IMR-90 (cell line): ENCODE measurements around the gene DPP10. TPM values are rescaled to one million over a fixed set of nuclear protein-coding genes. Genes with fewer than 3 reads are reported as not detected.

Experiments
- ATAC-seq: fragments of 200-7000 bp; cut with Tn5 transposase; 2 replicates; pipeline ENCODE4 v1.9.1; 2020; ENCODE audit warnings: low read depth, mild to moderate bottlenecking, moderate library complexity
- BruUV-seq: library from RNA; stranded (reverse); fragments of 400-500 nt; replicated peaks from 2 replicates; lab custom pipeline; 2021; lab: Mats Ljungman, UMichigan
- CTCF ChIA-PET: fragments of 300-600 bp; formaldehyde crosslinking; extraction: SDS; loops from one replicate; lab custom pipeline; 2021; ENCODE audit warnings: antibody characterized with exemption; lab: Yijun Ruan, JAX
- POLR2A ChIA-PET: fragments of 300-600 bp; sonication (Branson Sonifier 250); formaldehyde crosslinking; loops from one replicate; lab custom pipeline; 2022; ENCODE audit warnings: antibody characterized with exemption; ENCODE audit not compliant: unreplicated experiment; lab: Charles Lee
- DNase-seq: peaks from one replicate; pipeline ENCODE4 v3.0.0; 2013
- H2AFZ ChIP-seq: replicated peaks from 2 replicates; pipeline ENCODE3; 2013; ENCODE audit warnings: low read length, mild to moderate bottlenecking; ENCODE audit not compliant: poor library complexity
- H2AK5ac ChIP-seq: 2 replicates; pipeline ENCODE4 v1.6.1; 2013; ENCODE audit warnings: low read depth, low read length, inconsistent platforms
- H2AK9ac ChIP-seq: replicated peaks from 2 replicates; pipeline ENCODE3; 2013; ENCODE audit warnings: mild to moderate bottlenecking, low read depth, low read length, moderate library complexity; ENCODE audit not compliant: poor library complexity
- H2BK120ac ChIP-seq: 2 replicates; pipeline ENCODE4 v1.6.1; 2013; ENCODE audit warnings: low read depth, low read length, inconsistent platforms
- H2BK15ac ChIP-seq: 3 replicates; pipeline ENCODE4 v1.6.1; 2013; ENCODE audit warnings: low read depth, low read length, inconsistent platforms
- H2BK20ac ChIP-seq: 2 replicates; pipeline ENCODE4 v1.6.1; 2013; ENCODE audit warnings: low read depth, mild to moderate bottlenecking, inconsistent platforms, low read length, moderate library complexity
- H2BK5ac ChIP-seq: 2 replicates; pipeline ENCODE4 v1.6.1; 2013; ENCODE audit warnings: mild to moderate bottlenecking, low read depth, low read length, inconsistent platforms; ENCODE audit not compliant: poor library complexity, severe bottlenecking
- H3K14ac ChIP-seq: replicated peaks from 2 replicates; pipeline ENCODE4 v1.6.1; 2013; ENCODE audit warnings: low read depth, low read length, inconsistent platforms
- H3K18ac ChIP-seq: 2 replicates; pipeline ENCODE4 v1.6.1; 2013; ENCODE audit warnings: low read depth, low read length, control low read depth
- H3K23ac ChIP-seq: 2 replicates; pipeline ENCODE4 v1.6.1; 2013; ENCODE audit warnings: low read depth, low read length, inconsistent platforms
- H3K27ac ChIP-seq: 2 replicates; pipeline ENCODE4 v1.5.1; 2013; ENCODE audit warnings: mild to moderate bottlenecking, control low read depth, low read length; ENCODE audit not compliant: insufficient read depth
- H3K27me3 ChIP-seq: 2 replicates; pipeline ENCODE4 v1.6.1; 2013; ENCODE audit warnings: low read length; ENCODE audit not compliant: control insufficient read depth, insufficient read depth
- H3K36me3 ChIP-seq: 2 replicates; pipeline ENCODE4 v1.6.1; 2013; ENCODE audit warnings: low read length, mixed read lengths; ENCODE audit not compliant: control insufficient read depth, insufficient read depth
- H3K4ac ChIP-seq: 2 replicates; pipeline ENCODE4 v1.6.1; 2013; ENCODE audit warnings: low read depth, low read length, inconsistent platforms
- H3K4me1 ChIP-seq: 2 replicates; pipeline ENCODE4 v1.6.1; 2013; ENCODE audit warnings: low read length, mixed read lengths; ENCODE audit not compliant: control insufficient read depth, insufficient read depth
- H3K4me2 ChIP-seq: 2 replicates; pipeline ENCODE4 v1.6.1; 2013; ENCODE audit warnings: low read depth, mild to moderate bottlenecking, control low read depth, low read length, moderate library complexity
- H3K4me3 ChIP-seq: 2 replicates; pipeline ENCODE4 v1.5.1; 2013; ENCODE audit warnings: low read depth, mild to moderate bottlenecking, control low read depth, low read length, moderate library complexity; ENCODE audit not compliant: insufficient read depth
- H3K56ac ChIP-seq: 2 replicates; pipeline ENCODE4 v1.6.1; 2013; ENCODE audit warnings: low read length, inconsistent platforms; ENCODE audit not compliant: insufficient read depth; ENCODE audit errors: extremely low read depth
- H3K79me1 ChIP-seq, 2 experiments: 2 replicates each; pipeline ENCODE4 v1.6.1; 2013; ENCODE audit warnings: low read length in 2 of 2, inconsistent platforms in 1 of 2, low read depth in 1 of 2
- H3K9ac ChIP-seq: 2 replicates; pipeline ENCODE4 v1.6.1; 2013; ENCODE audit warnings: low read depth, low read length, control low read depth
- H3K9me1 ChIP-seq: 2 replicates; pipeline ENCODE4 v1.6.1; 2013; ENCODE audit warnings: low read length, inconsistent platforms; ENCODE audit not compliant: insufficient read depth
- H3K9me3 ChIP-seq: 2 replicates; pipeline ENCODE4 v1.6.1; 2013; ENCODE audit warnings: low read length; ENCODE audit not compliant: control insufficient read depth, insufficient read depth
- H4K20me1 ChIP-seq: 2 replicates; pipeline ENCODE4 v1.6.1; 2013; ENCODE audit warnings: low read length, inconsistent platforms; ENCODE audit not compliant: insufficient read depth
- H4K5ac ChIP-seq: 2 replicates; pipeline ENCODE4 v1.6.1; 2013; ENCODE audit warnings: mild to moderate bottlenecking, low read depth, low read length, control low read depth
- H4K8ac ChIP-seq, 2 experiments: 2 replicates each; pipeline ENCODE4 v1.6.1; 2013; ENCODE audit warnings: low read depth in 2 of 2, low read length in 2 of 2, control low read depth in 1 of 2, inconsistent platforms in 1 of 2
- H4K91ac ChIP-seq: 2 replicates; pipeline ENCODE4 v1.6.1; 2013; ENCODE audit warnings: low read depth, low read length, inconsistent platforms; ENCODE audit not compliant: insufficient read depth
- MAFK ChIP-seq: IDR thresholded peaks from 2 replicates; pipeline ENCODE4 v1.6.1; 2012; ENCODE audit warnings: low read depth, low read length, improper control_type of control experiment
- RAD21 ChIP-seq: IDR thresholded peaks from 2 replicates; pipeline ENCODE4 v1.6.1; 2012; ENCODE audit warnings: low read length, improper control_type of control experiment
- WGBS, 2 experiments: methylation state at CpG; one replicate each; pipeline versions ENCODE4 v1.1.5 to v1.1.7; 2013; ENCODE audit warnings: missing lambda C conversion rate in 2 of 2; ENCODE audit not compliant: insufficient read length in 1 of 2; ENCODE audit errors: extremely low coverage in 2 of 2; 5-methylcytosine and 5-hydroxymethylcytosine counted together
- dilution Hi-C: fragments of 300-500 bp; cut with HindIII; formaldehyde crosslinking; loops from one replicate; pipeline ENCODE4 v1.14.3; 2018; ENCODE audit warnings: low sequenced_read_pairs; ENCODE audit not compliant: unreplicated experiment
- in situ Hi-C: fragments of 300-500 bp; cut with MboI; formaldehyde crosslinking; loops from 3 replicates; pipeline ENCODE4 v1.14.3; 2019; ENCODE audit warnings: low sequenced_read_pairs, inconsistent platforms, mixed read lengths
- intact Hi-C: fragments of 100-400 bp; cut with micrococcal nuclease; formaldehyde crosslinking; loops from 2 replicates; pipeline ENCODE4 v1.10.0; 2022
- polyA plus RNA-seq, 3 experiments: library from polyadenylated mRNA; depleted of rRNA; stranded (reverse); fragments of >200 nt; gene quantifications; 2 replicates each; pipeline ENCODE4 v1.2.3, GENCODE V29; 2012; ENCODE audit warnings: low replicate concordance in 1 of 3
- total RNA-seq: library from RNA; depleted of rRNA; stranded (reverse); fragments of >200 nt; gene quantifications from 2 replicates; pipeline ENCODE4 v1.2.3, GENCODE V29; 2012

Gene DPP10
- total and polyA plus RNA-seq, 2 of the 4 experiments (the other 2 are of a cell fraction) = not detected

GRCh38 chr2:114960389-114960788, 517.9 kb downstream of the DPP10 start:
- intact Hi-C loops (no loop called here), in situ Hi-C loops (no loop called here), dilution Hi-C loops (no loop called here)
- no peak overlapping the region for H3K14ac ChIP-seq
- no peak overlapping the region for H3K4me2 ChIP-seq
- no peaks in the 10 kb centered on the region for H3K4me1 ChIP-seq
- TF ChIP-seq RAD21 (no peak), MAFK (0 out of 2 replicates have a peak, but pooled peaks have one; percentile 10)
- no peaks in the 10 kb centered on the region for H3K9me1 ChIP-seq
- 0 out of 2 replicates have a peak, but pooled peaks cover 2% of the 10 kb centered on the region for H3K9me3 ChIP-seq
- no peak for DNase-seq
- no peak overlapping the region for H4K5ac ChIP-seq
- H4K8ac ChIP-seq = no peak overlapping the region
- no peaks in the 10 kb centered on the region for H4K20me1 ChIP-seq
- H3K56ac ChIP-seq = no peak overlapping the region
- ChIA-PET CTCF (no interaction called here), POLR2A (no interaction called here)
- H2BK5ac ChIP-seq = no peak overlapping the region
- H3K4me3 ChIP-seq = no peak overlapping the region
- H3K27me3 ChIP-seq = no peaks in the 10 kb centered on the region
- H2BK120ac ChIP-seq = no peak overlapping the region
- H3K4ac ChIP-seq = no peak overlapping the region
- no peak overlapping the region for H2BK20ac ChIP-seq
- no peak overlapping the region for H2AK9ac ChIP-seq
- BruUV-seq = no TSS peak
- no peaks in the 10 kb centered on the region for H3K79me1 ChIP-seq
- WGBS, 2 experiments = no CpG with 5 or more reads among the region's 5 CpGs
- no peak overlapping the region for H2AFZ ChIP-seq
- H3K18ac ChIP-seq = no peak overlapping the region
- no peak overlapping the region for H3K27ac ChIP-seq
- H3K9ac ChIP-seq = no peak overlapping the region
- no peak overlapping the region for H2AK5ac ChIP-seq
- no peak overlapping the region for H3K23ac ChIP-seq
- no peak overlapping the region for H4K91ac ChIP-seq
- ATAC-seq = no peak
- H3K36me3 ChIP-seq = no peaks in the 10 kb centered on the region
- H2BK15ac ChIP-seq = no peak overlapping the region
